ENCODE data around the gene PSAT1.

The PSAT1 gene

GRCh38 chr9:78297672-78297961 lies 692 bp downstream of the PSAT1 start:
- Histone ChIP-seq H3K36me3 (ENCODE audit: insufficient read depth, low read length) (no peaks in the 10 kb centered on the region), H4K20me1 (ENCODE audit: insufficient read depth, low read length, poor library complexity, severe bottlenecking) (no peaks in the 10 kb centered on the region)

DNA sequence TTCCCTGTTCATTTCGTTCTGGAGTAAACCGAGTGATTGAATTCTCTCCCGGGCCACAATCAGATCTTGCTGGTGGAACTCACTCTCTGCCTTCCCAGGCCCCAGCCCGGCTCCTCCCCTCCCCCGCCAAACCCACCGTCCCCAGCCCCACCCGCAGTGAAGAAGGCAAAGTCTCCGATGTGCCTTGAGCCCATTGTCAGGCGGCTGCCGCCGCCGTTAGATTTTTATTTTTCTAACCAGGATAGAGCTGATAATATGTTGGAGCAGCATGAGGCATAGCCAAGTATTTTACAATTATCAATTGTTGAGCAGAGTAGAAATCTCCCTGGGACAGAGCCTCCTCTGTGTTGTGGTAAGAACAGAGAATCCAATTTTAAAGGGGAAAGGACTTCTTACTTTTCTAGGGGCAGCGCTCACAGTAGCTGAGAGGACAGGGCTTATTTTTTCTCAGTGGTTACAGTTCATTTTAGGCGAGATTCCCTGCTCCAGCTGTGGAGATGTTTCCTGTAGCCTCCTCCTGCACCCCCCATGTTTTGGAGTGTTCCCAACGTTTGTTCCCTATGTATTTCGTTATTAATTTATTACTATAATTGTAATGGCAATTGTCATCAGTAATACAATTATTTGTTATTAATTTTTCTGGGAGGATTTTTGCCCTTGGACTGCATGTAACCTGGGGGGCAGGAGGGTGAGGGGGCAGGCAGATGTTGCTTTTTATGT lies 1.3 kb downstream of the PSAT1 start:
- Histone ChIP-seq H3K4me1 (ENCODE audit: insufficient read depth, low read length, poor library complexity, severe bottlenecking) (no peaks in the 10 kb centered on the region), H3K36me3 (ENCODE audit: insufficient read depth, low read length) (no peaks in the 10 kb centered on the region), H4K20me1 (ENCODE audit: insufficient read depth, low read length, poor library complexity, severe bottlenecking) (no peaks in the 10 kb centered on the region)

More at GRCh38 chr9:78297672-78297961, 692 bp downstream of the PSAT1 start:
- TF ChIP-seq CTCF (conservative IDR thresholded peaks at IDR 0.05; ENCODE audit: low read length) (no peak), EZH2phosphoT487 (IDR thresholded peaks at IDR 0.05; ENCODE audit: borderline replicate concordance) (no peak)
- Histone ChIP-seq H3F3A (ENCODE audit: low read depth) (no peaks in the 10 kb centered on the region), H3K4me3 (ENCODE audit: low read length, poor library complexity, severe bottlenecking) (no peak overlapping the region), H3K27me3 (ENCODE audit: insufficient read depth, low read length, poor library complexity, severe bottlenecking) (no peaks in the 10 kb centered on the region), H2AFZ (ENCODE audit: low read length) (no peak overlapping the region), H3K9me3 (ENCODE audit: insufficient read depth, low read depth, low read length) (no peaks in the 10 kb centered on the region), H3K4me1 (ENCODE audit: insufficient read depth, low read length, poor library complexity, severe bottlenecking) (no peaks in the 10 kb centered on the region), H3K4me2 (ENCODE audit: low read depth, low read length, poor library complexity, severe bottlenecking) (no peak overlapping the region), H3K9me2 (replicated peaks; ENCODE audit: low read depth, low read length) (no peaks in the 10 kb centered on the region), H3K9ac (ENCODE audit: low read depth, low read length, poor library complexity, severe bottlenecking) (no peak overlapping the region), H3K79me2 (ENCODE audit: insufficient read depth, low read length) (no peaks in the 10 kb centered on the region)

DNA sequence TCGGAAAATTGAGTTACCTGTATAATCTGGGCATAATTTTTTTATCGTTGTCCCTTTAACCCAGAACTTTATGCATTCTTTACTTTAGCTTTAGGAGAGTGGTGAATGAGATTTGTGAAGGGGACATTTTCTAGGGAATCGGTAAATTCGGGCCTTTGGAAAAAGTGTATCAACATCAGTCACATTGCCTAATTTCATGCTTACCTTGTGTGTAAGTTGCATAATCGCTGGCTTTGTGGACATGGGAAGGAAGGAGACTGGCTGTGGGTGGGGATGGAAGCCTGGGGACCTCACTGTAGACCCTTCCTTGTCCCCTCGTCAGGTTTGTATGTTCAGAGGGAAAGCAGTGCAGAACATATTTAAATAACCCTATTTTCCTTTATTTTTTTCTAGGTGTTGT lies 3.3 kb downstream of the PSAT1 start:
- Histone ChIP-seq H3K9me3 (ENCODE audit: insufficient read depth, low read depth, low read length) (no peaks in the 10 kb centered on the region), H3K4me1 (ENCODE audit: insufficient read depth, low read length, poor library complexity, severe bottlenecking) (no peaks in the 10 kb centered on the region), H4K20me1 (ENCODE audit: insufficient read depth, low read length, poor library complexity, severe bottlenecking) (no peaks in the 10 kb centered on the region), H3K79me2 (ENCODE audit: insufficient read depth, low read length) (no peaks in the 10 kb centered on the region), H2AFZ (ENCODE audit: low read length) (no peak overlapping the region), H3F3A (ENCODE audit: low read depth) (no peaks in the 10 kb centered on the region), H3K9me2 (replicated peaks; ENCODE audit: low read depth, low read length) (no peaks in the 10 kb centered on the region), H3K4me2 (ENCODE audit: low read depth, low read length, poor library complexity, severe bottlenecking) (no peak overlapping the region), H3K36me3 (ENCODE audit: insufficient read depth, low read length) (no peaks in the 10 kb centered on the region), H3K4me3 (ENCODE audit: low read length, poor library complexity, severe bottlenecking) (no peak overlapping the region), H3K9ac (ENCODE audit: low read depth, low read length, poor library complexity, severe bottlenecking) (no peak overlapping the region), H3K27me3 (ENCODE audit: insufficient read depth, low read length, poor library complexity, severe bottlenecking) (no peaks in the 10 kb centered on the region)
- TF ChIP-seq EZH2phosphoT487 (IDR thresholded peaks at IDR 0.05; ENCODE audit: borderline replicate concordance) (no peak), CTCF (conservative IDR thresholded peaks at IDR 0.05; ENCODE audit: low read length) (no peak)

More for the DNA sequence above, 1.3 kb downstream of the PSAT1 start:
- no peaks in the 10 kb centered on the region for H3K27me3 ChIP-seq (ENCODE audit: insufficient read depth, low read length, poor library complexity, severe bottlenecking)
- no peak overlapping the region for H3K9ac ChIP-seq (ENCODE audit: low read depth, low read length, poor library complexity, severe bottlenecking)
- H3K4me3 ChIP-seq (ENCODE audit: low read length, poor library complexity, severe bottlenecking) = no peak overlapping the region
- no peak overlapping the region for H3K4me2 ChIP-seq (ENCODE audit: low read depth, low read length, poor library complexity, severe bottlenecking)
- H3K79me2 ChIP-seq (ENCODE audit: insufficient read depth, low read length) = no peaks in the 10 kb centered on the region
- no peaks in the 10 kb centered on the region for H3F3A ChIP-seq (ENCODE audit: low read depth)
- H3K9me3 ChIP-seq (ENCODE audit: insufficient read depth, low read depth, low read length) = no peaks in the 10 kb centered on the region
- no peak overlapping the region for H2AFZ ChIP-seq (ENCODE audit: low read length)
- TF ChIP-seq EZH2phosphoT487 (IDR thresholded peaks at IDR 0.05; ENCODE audit: borderline replicate concordance) = no peak
- no peak for TF ChIP-seq CTCF (conservative IDR thresholded peaks at IDR 0.05; ENCODE audit: low read length)
- H3K9me2 ChIP-seq (replicated peaks; ENCODE audit: low read depth, low read length) = no peaks in the 10 kb centered on the region
